KBM-7 (cell line): ENCODE data around the gene ALK.
"Not testable (repeated sequence)": the region's sequence is repeated elsewhere in the genome, so short reads cannot be mapped to it uniquely, and the experiment has no call there.

Experiments used
- DNase-seq: peaks from one replicate; pipeline ENCODE4 v3.0.0-alpha.2; 2015
- in situ Hi-C: fragments of 300-500 bp; cut with MboI; formaldehyde crosslinking; loops from 2 replicates; pipeline ENCODE4 v1.14.3; 2020; ENCODE audit warnings: low sequenced_read_pairs, low pct_unique_long_range_greater_than_20kb, mixed read lengths

The ALK gene

DNA sequence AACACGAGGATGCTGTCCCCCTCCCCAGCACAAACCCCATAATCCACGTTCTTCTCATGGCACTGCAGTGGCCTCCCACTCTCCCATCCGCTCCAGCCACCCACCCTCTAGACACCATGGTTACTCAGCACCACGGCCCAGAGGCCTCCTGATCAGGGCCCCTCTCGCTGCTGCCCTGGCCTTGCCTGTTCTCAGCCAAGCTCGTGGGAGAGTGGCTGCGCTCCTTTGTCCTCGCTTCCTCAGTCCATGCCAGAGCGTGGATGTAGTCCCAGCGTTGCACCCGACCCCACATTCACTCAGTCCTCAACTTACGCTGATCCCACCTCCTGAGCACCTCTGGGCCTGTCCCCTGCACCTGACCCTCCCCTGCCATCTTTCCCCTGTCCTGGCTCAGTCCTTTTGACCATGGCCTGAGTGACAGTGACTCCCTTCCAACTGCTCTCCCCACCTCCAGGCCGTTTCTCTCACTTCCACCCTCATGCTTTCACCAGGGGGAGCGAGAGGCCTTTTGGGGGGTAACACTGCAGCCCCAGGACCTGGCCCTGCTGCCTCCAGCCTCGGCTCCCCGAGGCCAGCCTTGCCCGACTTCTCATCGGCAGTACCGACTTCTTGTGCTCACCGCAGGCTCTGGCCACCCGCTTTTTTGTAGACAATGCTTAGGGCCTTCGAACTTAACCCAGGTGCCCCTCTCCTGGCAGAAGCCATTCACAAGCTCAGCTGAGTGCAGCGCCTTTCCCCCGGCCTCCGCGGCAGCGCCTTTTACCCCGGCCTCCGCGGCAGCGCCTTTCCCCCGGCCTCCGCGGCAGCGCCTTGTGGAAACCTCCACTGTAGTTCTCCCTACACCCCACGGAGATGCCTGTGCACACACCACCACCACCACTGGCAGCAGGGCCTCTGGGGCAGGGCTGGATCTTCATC, 674.7 kb downstream of the ALK start:
- no peak for DNase-seq
- in situ Hi-C loops = no loop called here

DNA sequence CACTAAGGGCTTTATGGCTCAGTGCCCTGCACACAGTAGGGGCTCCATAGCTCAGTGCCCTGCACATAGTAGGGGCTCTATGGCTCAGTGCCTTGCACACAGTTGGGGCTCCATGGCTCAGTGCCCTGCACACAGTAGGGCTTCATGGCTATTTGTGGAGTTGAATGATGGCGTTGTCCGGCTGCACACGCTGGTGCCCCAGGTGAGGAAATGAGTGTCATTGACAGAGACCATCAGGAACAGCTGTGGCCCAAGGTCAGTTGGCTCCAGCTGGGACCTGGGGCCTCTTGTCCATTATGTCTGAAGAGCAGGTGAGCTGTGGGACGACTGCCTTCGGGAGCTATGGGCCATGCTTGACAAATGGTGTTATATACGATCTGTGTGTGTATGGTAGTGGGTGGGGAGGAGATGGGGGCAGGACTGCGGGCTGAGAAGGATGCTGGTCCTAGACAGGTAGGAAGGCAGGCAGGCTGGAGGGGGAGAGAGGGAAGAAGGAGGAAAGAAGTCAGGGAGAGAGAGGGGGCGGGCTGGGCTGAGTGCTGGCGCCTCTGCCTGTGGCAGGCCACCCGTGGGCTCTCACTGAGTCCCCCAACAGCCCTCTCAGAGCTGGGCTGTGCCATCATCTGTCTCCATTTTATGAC, 675.5 kb downstream of the ALK start:
- in situ Hi-C loops = no loop called here
- no peak for DNase-seq

DNA sequence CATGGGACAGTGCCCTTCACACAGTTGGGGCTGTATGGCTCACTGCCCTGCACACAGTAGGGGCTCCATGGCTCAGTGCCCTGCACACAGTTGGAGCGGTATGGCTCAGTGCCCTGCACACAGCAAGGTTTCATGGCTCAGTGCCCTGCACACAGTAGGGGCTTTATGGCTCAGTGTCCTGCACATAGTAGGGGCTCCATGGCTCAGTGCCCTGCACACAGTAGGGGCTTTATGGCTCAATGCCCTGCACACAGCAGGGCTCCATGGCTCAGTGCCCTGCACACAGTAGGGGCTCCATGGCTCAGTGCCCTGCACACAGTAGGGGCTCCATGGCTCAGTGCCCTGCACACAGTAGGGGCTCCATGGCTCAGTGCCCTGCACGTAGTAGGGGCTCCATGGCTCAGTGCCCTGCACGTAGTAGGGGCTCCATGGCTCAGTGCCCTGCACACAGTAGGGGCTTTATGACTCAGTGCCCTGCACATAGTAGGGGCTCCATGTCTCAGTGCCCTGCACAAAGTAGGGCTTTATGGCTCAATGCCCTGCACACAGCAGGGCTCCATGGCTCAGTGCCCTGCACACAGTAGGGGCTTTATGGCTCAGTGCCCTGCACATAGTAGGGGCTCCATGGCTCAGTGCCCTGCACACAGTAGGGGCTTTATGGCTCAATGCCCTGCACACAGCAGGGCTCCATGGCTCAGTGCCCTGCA, 676.2 kb downstream of the ALK start:
- DNase-seq, in situ Hi-C loops: not testable (repeated sequence)

DNA sequence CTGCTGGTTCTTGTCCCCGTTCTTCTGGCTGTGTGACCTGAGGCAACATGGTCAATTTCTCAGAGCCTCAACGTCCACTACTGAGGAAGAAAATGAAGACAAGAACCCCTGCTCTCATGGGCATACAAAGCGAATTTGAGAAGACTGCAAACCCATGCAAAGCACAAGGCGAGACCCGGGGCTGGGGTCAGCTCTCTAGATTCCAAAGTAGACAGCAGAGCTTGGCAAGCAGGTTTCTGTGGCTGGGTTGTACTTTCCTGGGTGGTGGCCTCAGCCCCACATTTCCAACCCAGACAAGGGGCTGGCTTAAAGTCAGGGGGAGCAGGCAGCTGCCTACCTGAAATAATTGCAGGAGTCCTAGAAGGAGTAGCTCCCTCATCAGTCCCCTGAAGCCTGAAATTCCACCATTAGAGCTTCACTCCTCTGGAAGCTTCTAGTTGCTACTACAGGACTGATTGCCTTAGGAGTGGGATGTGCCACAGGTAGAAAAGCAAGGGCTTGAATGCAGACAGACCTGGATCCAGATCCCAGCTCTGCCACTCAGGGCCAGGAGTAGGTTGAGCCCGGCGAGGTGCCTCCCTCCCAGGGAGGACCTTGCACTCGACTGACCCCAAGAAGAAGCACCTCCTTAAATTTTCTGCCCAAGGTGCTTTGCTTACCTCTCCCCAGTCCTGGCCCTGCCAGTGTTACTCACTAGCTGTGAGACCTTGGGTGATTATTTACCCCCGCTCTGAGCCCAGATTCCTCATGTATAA, 678.6 kb downstream of the ALK start:
- in situ Hi-C loops = no loop called here
- no peak for DNase-seq

DNA sequence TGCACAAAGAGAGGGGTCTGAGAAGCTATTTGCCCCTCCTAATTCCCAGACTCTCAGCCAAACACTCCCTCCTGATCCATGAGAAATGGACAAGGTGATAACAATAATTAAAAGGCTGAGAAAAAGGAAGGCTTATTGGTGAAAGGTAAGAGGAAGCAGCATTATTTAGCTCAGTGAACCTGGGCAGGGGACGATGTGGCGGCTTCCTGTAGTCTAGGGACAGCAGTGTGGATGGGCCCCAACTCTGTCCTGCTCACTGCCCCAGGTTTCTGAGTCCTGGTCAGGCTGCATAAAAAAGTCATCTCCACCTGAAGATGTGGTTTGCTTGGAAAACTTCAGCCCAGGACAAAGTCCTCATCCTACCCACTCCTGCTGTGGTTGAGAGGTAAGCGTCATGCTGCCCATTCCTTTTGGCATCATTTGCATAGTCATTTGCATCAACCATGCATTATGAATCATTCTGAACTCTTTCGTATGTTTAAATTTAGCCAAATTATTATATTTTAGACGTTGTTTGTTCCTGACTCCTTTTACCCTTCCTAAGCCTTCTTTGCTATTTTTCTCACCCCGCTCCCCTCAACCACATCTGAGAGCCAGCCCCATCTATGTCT, 679.3 kb downstream of the ALK start:
- in situ Hi-C loops = no loop called here
- DNase-seq = no peak

DNA sequence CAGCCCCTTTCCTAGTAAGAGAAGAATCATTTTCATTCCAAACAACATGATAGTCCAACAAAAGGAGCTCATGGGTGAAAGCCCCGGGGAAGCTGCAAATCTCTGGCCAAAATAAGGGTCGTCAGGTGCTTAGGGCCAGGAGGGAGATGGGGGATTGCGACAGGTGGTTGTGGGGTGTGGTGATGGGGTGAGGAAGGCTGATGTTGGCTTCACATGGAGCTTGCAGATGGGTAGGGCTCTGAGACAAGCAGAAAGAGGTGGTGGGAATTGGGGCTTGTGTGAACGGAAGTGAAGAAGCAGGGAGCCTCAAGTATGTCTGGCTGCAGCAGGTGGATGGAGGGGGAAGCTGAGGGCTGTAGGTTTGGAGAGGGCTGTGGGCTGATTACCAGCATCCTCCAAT, 680.0 kb downstream of the ALK start:
- no peak for DNase-seq
- in situ Hi-C loops = no loop called here

DNA sequence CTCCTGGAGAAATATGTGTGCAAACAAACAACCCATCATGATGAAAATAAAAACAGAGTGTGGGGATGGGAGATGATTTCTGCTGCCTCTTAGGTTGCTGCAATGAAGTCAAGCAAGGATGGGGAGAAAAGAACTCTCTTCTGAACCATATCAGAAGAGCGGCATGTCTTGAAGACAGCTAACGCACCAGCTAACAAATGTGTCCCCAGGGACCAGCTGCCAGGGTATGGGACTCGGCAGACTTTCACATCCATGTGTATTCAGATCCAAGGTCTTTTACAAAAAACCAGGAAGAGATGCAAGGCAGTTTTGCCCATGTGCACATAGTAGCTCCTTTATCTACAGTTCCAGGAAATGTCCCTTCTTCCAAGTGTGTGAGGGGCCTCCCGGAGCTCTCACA, 680.8 kb downstream of the ALK start:
- DNase-seq = no peak
- in situ Hi-C loops = no loop called here

DNA sequence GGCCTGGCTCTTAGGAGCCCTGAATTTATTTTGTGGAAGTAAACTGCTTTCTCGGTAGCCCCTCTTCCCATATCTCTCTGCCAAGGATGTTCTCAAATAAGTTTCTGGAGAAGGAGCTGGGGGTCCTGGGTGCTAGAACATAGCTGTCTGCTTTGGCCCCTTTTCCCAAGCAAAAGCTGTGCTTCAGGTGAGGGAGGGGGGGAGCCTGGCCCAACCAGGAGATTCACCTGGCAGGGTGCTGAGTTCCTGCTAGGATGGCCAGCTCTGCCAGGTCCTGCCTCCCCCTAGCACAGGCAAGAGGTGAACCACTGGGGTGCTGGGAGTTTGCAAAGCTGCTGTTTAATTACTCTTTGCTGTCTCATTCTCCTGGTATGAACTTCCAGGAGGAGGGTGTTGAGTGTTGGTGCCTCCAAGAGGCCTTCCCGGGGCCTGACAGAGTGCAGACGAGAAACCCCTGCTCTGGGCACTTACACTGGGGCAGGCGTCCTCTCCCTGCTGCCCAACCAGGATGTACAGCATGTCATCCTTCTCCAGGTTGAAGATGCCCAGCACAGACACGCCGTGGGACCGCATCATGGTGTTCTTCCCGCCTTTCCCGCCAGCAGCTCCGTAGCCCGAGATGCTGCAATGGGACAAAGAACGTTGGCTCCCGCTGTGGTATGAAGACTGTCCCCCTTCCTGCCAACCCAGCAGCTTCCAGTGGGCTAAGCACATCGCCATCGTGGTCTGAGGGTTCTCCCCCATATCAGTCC, 682.0 kb downstream of the ALK start:
- in situ Hi-C loops = no loop called here
- DNase-seq = no peak

DNA sequence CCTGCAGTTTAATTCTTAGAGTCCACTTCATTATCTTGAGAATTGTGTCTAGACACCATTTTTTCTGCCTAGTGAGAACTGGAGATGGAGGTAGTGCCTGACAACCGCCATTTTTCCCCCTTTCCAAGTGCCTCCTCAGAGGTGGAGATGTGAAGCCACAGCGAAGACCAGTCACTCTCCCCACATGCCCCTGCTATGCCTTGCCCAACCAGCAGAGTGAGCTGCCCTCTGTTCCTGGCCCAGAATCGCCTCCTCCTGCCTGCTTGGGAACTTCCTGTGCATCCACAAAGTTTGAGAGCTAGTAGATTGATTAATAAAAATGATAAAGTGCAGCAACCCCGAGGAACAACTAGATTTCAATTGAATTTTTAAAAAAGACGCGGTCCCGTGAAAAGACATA, 682.9 kb downstream of the ALK start:
- DNase-seq = peak; percentile 29
- in situ Hi-C loops = no loop called here

DNA sequence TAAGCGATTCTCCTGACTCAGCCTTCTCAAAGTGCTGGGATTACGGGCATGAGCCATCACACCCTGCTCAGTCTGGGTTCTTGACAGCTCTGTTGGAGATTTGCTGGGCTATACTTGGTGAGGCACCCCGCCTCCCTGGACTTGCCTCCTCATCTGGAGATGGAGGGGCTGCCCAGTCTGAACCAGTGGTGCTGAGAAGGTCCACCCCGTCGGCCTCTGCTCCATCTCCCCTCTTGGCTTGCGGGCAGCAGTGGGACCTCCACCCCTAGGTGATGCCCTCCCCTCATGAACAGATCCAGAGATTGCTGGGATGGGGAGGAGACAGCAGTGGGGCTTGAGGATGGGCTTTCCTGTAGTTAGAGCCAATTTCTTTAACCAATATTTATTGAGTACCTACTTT, 685.3 kb downstream of the ALK start:
- DNase-seq = no peak
- in situ Hi-C loops = no loop called here

DNA sequence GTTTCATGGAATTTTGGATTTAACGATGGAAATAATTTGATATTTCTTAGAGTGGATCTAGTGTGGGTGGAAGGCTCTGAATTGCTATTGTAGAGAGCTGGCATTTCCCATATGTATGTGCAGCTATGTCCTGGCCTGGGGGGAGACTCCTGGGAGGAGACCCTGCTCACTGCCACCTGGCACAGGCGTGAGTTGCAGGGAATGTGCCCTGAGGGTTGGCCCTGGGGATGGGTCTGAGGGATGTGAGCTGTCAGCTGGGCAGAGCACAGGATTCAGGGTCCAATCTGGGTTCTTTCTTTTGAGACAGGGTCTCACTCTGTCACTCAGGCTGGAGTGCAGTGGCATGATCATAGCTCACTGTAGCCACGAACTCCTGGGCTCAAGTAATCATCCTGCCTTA, 686.0 kb downstream of the ALK start:
- DNase-seq = no peak
- in situ Hi-C loops = no loop called here

DNA sequence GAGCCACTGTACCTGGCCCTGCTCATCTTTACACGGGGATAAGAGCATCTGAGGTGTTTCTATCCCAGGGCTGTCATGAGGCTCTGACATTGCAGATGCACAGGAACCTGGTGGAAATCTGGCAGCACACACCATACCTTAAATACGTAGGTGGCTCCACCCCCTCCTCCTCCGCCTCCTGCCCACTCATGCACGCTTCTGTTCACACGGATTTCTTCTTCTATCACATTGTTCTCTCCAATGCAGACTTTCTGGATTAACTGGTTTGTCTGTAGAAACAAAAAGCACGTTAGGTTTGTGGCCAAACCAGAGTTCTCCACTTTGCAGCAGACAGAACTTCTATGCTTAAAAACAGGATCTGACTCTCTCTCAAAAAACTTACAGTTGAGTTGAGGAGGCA, 688.0 kb downstream of the ALK start:
- in situ Hi-C loops = no loop called here
- DNase-seq = no peak

DNA sequence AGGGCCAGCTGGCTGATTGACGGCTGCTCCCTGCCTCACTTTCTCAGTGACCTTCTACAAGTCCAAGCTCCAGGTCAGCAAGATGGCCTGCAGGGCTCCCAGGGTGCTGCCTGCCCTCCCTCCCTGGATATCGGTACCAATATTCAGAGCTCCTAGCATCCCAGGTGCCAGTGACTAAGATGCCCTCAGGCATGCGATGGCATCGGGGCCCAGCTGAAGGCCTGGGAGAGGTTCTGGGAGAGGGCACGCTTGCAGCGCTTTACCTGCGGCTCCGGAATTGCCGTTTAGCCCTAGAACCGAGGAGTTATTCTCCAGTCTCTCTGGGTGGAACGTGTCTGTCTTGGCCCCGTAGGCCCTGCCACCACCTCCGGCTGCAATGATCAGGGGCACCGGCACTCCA, 689.3 kb downstream of the ALK start:
- in situ Hi-C loops = no loop called here
- DNase-seq = no peak

DNA sequence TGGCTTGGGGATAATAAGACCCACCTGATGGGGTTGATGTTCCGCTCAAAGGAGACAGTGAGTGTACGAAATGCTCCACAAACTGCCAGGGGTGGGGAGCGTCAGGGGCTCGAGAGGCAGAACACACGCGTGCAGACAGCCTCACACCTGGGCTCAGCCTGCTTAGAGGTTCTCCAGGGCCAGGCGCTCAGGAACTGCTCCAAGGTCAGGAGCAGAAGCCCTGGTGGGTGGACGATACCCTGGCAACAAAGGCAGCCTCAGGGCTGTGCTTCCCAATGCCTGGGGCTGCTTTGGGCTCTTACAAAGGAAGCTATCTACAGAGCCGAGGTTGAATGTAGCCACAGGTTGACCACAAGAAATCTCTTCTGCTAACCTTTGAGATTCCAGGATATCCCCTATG, 691.7 kb downstream of the ALK start:
- no peak for DNase-seq
- in situ Hi-C loops = no loop called here

DNA sequence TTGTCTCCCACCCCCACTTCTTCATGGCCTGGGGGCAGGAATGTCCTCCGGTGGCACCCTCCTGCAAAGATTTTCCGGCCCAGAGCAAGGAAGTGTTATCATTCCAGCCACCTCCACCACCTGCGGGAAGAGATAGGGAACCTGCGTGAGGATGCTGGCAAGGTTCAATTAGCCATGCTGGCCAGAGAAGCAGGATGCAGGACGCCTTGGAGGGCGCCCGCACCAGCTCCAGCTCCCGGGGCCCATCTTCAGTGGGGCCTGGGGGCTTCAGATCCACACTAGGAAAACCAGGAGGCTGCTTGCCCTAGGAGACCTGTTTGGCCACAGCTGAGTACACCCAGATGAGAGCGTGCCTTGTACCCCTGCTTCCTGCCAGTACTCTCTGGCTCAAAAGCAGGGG, 692.4 kb downstream of the ALK start:
- in situ Hi-C loops = no loop called here
- no peak for DNase-seq

DNA sequence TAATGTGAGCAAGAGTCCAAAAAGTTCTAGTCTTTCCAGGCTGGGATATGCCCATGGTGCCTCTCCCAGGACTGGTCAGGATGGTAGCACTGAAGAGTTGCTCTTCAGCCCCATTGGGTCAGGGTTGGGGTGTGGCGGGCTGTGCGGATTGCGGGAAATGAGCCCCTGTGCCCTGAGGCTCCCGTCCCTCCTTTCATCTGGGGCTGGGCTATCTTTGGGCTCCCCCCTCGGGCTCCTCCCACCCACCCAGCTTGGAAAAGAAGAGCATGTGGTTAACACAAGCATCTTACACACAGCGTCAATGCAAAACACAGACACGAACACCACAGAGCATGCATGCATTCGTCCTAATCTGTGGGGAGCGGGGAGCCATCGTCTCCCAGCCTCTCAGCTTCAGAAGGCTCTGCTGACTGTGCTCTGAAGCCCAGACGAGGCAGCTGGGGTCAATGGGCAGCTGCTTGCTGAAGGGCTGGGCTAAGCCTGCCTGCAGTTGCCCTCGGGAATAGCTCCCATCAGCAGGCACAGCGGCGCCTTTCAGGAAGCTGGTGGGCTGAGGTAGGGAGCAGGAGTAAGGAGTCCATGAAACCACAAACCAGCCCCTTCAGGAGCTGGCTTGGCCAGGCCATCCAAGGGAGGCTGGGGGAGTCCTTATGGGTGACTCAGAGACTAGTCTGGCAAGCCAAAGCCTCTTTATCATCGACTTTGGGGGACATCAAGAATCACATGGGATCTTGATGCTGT, 693.3 kb downstream of the ALK start:
- in situ Hi-C loops = no loop called here
- no peak for DNase-seq

DNA sequence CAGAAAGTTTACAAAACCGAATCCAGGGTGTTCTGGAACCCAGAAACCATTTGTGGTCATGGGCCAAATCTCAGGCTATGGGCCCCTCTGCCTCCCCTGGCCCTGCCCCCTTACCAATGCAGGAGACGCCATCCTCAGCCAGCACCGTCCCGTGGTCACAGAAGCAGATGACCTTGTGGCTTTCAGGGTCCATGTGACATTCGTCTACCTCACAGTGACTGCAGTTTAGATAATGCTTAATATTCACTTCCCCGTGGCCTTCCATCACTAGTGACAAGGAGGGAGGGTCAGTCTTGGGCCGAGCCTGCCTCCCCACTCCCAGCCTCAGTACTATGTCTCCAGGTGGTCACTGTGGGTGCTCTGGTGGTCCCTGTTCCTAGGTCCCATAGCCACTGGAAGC, 694.6 kb downstream of the ALK start:
- in situ Hi-C loops = no loop called here
- no peak for DNase-seq

DNA sequence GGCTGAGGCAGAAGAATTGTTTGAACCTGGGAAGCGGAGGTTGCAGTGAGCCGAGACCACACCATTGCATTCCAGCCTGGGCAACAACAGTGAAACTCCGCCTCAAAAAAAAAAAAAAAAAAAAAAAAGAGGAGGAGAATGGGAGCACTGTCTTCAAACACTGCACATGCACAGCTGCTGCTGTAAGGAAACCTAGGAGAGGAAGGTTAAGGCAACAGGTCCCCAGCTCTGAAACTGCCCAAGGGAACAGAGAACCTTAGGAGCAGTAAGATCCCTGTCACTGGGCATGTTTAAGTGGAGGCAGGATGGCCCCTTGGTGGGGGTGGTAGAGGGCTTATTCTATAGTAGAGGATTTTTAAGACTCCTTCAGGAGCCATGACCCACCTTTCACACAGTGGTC, 695.0 kb downstream of the ALK start:
- in situ Hi-C loops = no loop called here
- no peak for DNase-seq
